ENCODE results near the gene CABP2.
A peak's percentile ranks its signal among the peaks of the same experiment; 100 is the strongest.

Gene CABP2

DNA sequence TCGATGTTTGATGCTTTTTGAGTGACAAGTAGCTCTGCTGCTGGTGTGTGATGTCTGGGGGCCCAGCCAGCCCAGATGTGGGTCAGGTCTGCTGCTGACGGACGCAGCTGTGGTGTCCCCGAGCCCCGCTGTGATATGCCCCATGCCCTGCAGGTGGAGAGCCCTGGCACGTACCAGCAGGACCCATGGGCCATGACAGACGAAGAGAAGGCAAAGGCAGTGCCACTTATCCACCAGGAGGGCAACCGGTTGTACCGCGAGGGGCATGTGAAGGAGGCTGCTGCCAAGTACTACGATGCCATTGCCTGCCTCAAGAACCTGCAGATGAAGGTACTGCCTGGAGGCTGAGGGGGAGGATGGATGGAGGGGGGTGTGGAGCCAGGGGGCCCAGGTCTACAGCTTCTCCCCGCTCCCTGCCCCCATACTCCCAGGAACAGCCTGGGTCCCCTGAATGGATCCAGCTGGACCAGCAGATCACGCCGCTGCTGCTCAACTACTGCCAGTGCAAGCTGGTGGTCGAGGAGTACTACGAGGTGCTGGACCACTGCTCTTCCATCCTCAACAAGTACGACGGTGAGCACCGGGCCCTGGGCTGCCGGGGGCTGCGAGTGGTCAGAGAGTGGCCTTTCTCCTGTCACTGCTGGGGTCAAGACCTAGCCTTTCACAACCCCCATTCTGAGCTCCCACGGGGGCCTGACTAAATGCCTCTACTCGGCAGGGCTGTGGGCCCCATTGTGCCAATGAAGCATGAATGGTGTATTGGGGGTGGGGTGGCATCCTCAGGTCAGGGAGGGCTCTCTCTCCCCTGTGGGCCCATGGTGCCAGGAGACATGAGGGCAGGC lies 33.1 kb downstream of the CABP2 start:
- TF ChIP-seq CREB1 (IDR thresholded peaks at IDR 0.05; ENCODE audit: low read depth) (no peak), TCF12 (IDR thresholded peaks at IDR 0.05; ENCODE audit: low read depth) (no peak), CEBPB (IDR thresholded peaks at IDR 0.05) (no peak), EGR1 (IDR thresholded peaks at IDR 0.05) (no peak), EP300 (IDR thresholded peaks at IDR 0.05; ENCODE audit: borderline replicate concordance) (no peak), YY1 (IDR thresholded peaks at IDR 0.05; ENCODE audit: low read depth) (no peak), MAX (IDR thresholded peaks at IDR 0.05) (no peak), NFIC (IDR thresholded peaks at IDR 0.05) (no peak), RAD21 (IDR thresholded peaks at IDR 0.05; ENCODE audit: low read depth) (no peak), TEAD4 (IDR thresholded peaks at IDR 0.05) (no peak), TAF1 (IDR thresholded peaks at IDR 0.05; ENCODE audit: low read depth) (no peak), FOXM1 (IDR thresholded peaks at IDR 0.05; ENCODE audit: borderline replicate concordance, low read depth) (no peak), ZBTB7A (IDR thresholded peaks at IDR 0.05; ENCODE audit: low read depth) (no peak), USF1 (IDR thresholded peaks at IDR 0.05) (no peak)
- TF ChIP-seq, protein P1, sequence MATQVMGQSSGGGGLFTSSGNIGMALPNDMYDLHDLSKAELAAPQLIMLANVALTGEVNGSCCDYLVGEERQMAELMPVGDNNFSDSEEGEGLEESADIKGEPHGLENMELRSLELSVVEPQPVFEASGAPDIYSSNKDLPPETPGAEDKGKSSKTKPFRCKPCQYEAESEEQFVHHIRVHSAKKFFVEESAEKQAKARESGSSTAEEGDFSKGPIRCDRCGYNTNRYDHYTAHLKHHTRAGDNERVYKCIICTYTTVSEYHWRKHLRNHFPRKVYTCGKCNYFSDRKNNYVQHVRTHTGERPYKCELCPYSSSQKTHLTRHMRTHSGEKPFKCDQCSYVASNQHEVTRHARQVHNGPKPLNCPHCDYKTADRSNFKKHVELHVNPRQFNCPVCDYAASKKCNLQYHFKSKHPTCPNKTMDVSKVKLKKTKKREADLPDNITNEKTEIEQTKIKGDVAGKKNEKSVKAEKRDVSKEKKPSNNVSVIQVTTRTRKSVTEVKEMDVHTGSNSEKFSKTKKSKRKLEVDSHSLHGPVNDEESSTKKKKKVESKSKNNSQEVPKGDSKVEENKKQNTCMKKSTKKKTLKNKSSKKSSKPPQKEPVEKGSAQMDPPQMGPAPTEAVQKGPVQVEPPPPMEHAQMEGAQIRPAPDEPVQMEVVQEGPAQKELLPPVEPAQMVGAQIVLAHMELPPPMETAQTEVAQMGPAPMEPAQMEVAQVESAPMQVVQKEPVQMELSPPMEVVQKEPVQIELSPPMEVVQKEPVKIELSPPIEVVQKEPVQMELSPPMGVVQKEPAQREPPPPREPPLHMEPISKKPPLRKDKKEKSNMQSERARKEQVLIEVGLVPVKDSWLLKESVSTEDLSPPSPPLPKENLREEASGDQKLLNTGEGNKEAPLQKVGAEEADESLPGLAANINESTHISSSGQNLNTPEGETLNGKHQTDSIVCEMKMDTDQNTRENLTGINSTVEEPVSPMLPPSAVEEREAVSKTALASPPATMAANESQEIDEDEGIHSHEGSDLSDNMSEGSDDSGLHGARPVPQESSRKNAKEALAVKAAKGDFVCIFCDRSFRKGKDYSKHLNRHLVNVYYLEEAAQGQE (IDR thresholded peaks at IDR 0.05; ENCODE audit: low read depth), result no peak

GRCh38 chr11:67489203-67489884 lies 33.9 kb downstream of the CABP2 start:
- TF ChIP-seq YY1 (IDR thresholded peaks at IDR 0.05; ENCODE audit: low read depth) (no peak), TAF1 (IDR thresholded peaks at IDR 0.05; ENCODE audit: low read depth) (no peak), ZBTB7A (IDR thresholded peaks at IDR 0.05; ENCODE audit: low read depth) (0 out of 2 replicates have a peak, but pooled peaks have one; percentile 24), TEAD4 (IDR thresholded peaks at IDR 0.05) (no peak)

DNA sequence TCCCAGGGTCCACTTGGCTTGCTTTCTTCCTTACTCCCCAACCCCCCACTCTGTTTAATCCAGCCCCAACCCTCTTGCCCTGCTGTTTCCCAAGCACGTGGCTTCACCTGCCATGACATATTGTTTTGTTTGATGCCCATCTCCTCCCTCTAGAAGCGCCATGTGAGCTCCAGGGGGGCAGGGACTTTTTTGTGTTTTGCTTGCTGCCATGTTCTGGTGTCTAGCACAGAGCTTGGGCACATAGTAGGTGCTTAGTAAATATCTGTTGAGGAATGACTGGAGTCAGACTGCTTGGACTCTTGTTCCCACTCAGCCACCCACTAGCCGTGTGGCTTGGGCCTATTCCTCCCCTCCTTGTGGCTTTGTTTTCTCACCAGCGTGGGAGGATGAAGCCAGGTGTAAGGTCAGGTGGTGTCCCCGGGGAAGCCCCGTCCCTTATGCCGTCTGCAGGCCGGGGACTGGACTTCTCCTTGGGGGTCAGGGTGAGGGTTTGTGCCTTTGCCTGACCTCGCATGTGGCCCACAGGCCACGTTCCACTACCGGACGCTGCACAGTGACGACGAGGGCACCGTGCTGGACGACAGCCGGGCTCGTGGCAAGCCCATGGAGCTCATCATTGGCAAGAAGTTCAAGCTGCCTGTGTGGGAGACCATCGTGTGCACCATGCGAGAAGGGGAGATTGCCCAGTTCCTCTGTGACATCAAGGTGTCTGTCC lies 36.6 kb downstream of the CABP2 start:
- TF ChIP-seq TCF12 (IDR thresholded peaks at IDR 0.05; ENCODE audit: low read depth) (no peak), CEBPB (IDR thresholded peaks at IDR 0.05) (no peak), TAF1 (IDR thresholded peaks at IDR 0.05; ENCODE audit: low read depth) (no peak), NFIC (IDR thresholded peaks at IDR 0.05) (no peak), YY1 (IDR thresholded peaks at IDR 0.05; ENCODE audit: low read depth) (no peak), EP300 (IDR thresholded peaks at IDR 0.05; ENCODE audit: borderline replicate concordance) (no peak), CREB1 (IDR thresholded peaks at IDR 0.05; ENCODE audit: low read depth) (no peak), TEAD4 (IDR thresholded peaks at IDR 0.05) (no peak), MAX (IDR thresholded peaks at IDR 0.05) (no peak), EGR1 (IDR thresholded peaks at IDR 0.05) (no peak), ZBTB7A (IDR thresholded peaks at IDR 0.05; ENCODE audit: low read depth) (no peak), FOXM1 (IDR thresholded peaks at IDR 0.05; ENCODE audit: borderline replicate concordance, low read depth) (no peak), RAD21 (IDR thresholded peaks at IDR 0.05; ENCODE audit: low read depth) (no peak), USF1 (IDR thresholded peaks at IDR 0.05) (no peak)
- TF ChIP-seq, protein P1 (IDR thresholded peaks at IDR 0.05; ENCODE audit: low read depth), result no peak

- TF ChIP-seq TEAD4 (IDR thresholded peaks at IDR 0.05) (no peak), YY1 (IDR thresholded peaks at IDR 0.05; ENCODE audit: low read depth) (no peak), RAD21 (IDR thresholded peaks at IDR 0.05; ENCODE audit: low read depth) (no peak), NFIC (IDR thresholded peaks at IDR 0.05) (no peak), EP300 (IDR thresholded peaks at IDR 0.05; ENCODE audit: borderline replicate concordance) (no peak), CEBPB (IDR thresholded peaks at IDR 0.05) (no peak), FOXM1 (IDR thresholded peaks at IDR 0.05; ENCODE audit: borderline replicate concordance, low read depth) (no peak), EGR1 (IDR thresholded peaks at IDR 0.05) (no peak), TCF12 (IDR thresholded peaks at IDR 0.05; ENCODE audit: low read depth) (no peak), USF1 (IDR thresholded peaks at IDR 0.05) (no peak), TAF1 (IDR thresholded peaks at IDR 0.05; ENCODE audit: low read depth) (no peak), ZBTB7A (IDR thresholded peaks at IDR 0.05; ENCODE audit: low read depth) (no peak)
- TF ChIP-seq, protein P1 (IDR thresholded peaks at IDR 0.05; ENCODE audit: low read depth), result no peak
Measured at GRCh38 chr11:67484847-67485311, 38.4 kb downstream of the CABP2 start.
